A549 (cell line): ENCODE results near the gene NAGPA.

Experiments
- BHLHE40 ChIP-seq: IDR thresholded peaks from 2 replicates; pipeline ENCODE4 v1.6.1; 2012; ENCODE audit warnings: low read depth, low read length, inconsistent platforms
- CBX8 ChIP-seq: fragments of 200-600 bp; sonication (generic); IDR thresholded peaks from 2 replicates; pipeline ENCODE4 v1.6.1; 2016
- CTCF ChIP-seq: fragments of >200 bp; sonication (Bioruptor Twin); formaldehyde crosslinking; IDR thresholded peaks from 3 replicates; pipeline ENCODE4 v1.5.1; 2016
- EP300 ChIP-seq, 2 experiments: fragments of >200 bp; sonication (Bioruptor Twin); formaldehyde crosslinking; IDR thresholded peaks; 2 replicates in 1 of 2; 3 replicates in 1 of 2; pipeline ENCODE4 v1.6.1; 2016 to 2017
- MAZ ChIP-seq: fragments of 150-350 bp; IDR thresholded peaks from 2 replicates; pipeline ENCODE4 v1.6.1; 2014; ENCODE audit warnings: antibody characterized with exemption, low read depth, low read length, borderline replicate concordance
- MYC ChIP-seq: IDR thresholded peaks from 2 replicates; pipeline ENCODE4 v1.6.1; 2012; ENCODE audit warnings: mild to moderate bottlenecking, inconsistent platforms, low read length, improper control_type of control experiment, borderline replicate concordance
- NPAS2 ChIP-seq: fragments of 250-450 bp; sonication (Bioruptor Pico); IDR thresholded peaks from 2 replicates; pipeline ENCODE4 v1.8.0; 2022; ENCODE audit warnings: mild to moderate bottlenecking, moderate library complexity, borderline replicate concordance
- NR3C1 ChIP-seq: fragments of >200 bp; sonication (Bioruptor Twin); formaldehyde crosslinking; IDR thresholded peaks from 3 replicates; pipeline ENCODE4 v1.6.1; 2017
- POLR2A ChIP-seq: IDR thresholded peaks from 2 replicates; pipeline ENCODE4 v1.6.1; 2012; ENCODE audit warnings: mild to moderate bottlenecking, low read length
- RCOR1 ChIP-seq: fragments of 150-350 bp; IDR thresholded peaks from 2 replicates; pipeline ENCODE4 v1.6.1; 2014; ENCODE audit warnings: antibody characterized with exemption, low read length, low read depth
- SMC3 ChIP-seq: fragments of >200 bp; sonication (Bioruptor Twin); formaldehyde crosslinking; IDR thresholded peaks from 3 replicates; pipeline ENCODE4 v1.6.1; 2018; ENCODE audit warnings: inconsistent platforms

GRCh38 chr16:5075637-5076036 lies 41.9 kb upstream of the NAGPA start:
- TF ChIP-seq NPAS2 (CRISPR knock-in tag) (no peak), BHLHE40 (no peak), RCOR1 (no peak), EP300 (IDR thresholded peaks at IDR 0.05) (no peak), POLR2A (no peak), SMC3 (no peak), CTCF (no peak), NR3C1 (no peak), MYC (no peak), CBX8 (no peak), MAZ (no peak)
